Epithelial cell of proximal tubule (primary cell): ENCODE measurements around the gene OLFML3. TPM values are rescaled to one million over a fixed set of nuclear protein-coding genes. Genes with fewer than 3 reads are reported as not detected.

Source experiments
- DNase-seq: peaks from one replicate; pipeline ENCODE4 v3.0.0-alpha.2; 2011; ENCODE audit warnings: low read depth
- H3K4me3 ChIP-seq: 2 replicates; pipeline ENCODE4 v1.5.1; 2011; ENCODE audit warnings: low read depth, mild to moderate bottlenecking, low read length
- CTCF ChIP-seq: conservative IDR thresholded peaks from 2 replicates; pipeline ENCODE4 v1.5.1; 2012; ENCODE audit warnings: low read depth, mild to moderate bottlenecking, low read length
- total RNA-seq: library from RNA; depleted of rRNA; stranded (reverse); fragments of >200 nt; gene quantifications from 2 replicates; pipeline ENCODE4 v1.2.3, GENCODE V29; 2015

The OLFML3 gene
- total RNA-seq, 1 donor from 2014 or later, result 0.12 TPM

DNA sequence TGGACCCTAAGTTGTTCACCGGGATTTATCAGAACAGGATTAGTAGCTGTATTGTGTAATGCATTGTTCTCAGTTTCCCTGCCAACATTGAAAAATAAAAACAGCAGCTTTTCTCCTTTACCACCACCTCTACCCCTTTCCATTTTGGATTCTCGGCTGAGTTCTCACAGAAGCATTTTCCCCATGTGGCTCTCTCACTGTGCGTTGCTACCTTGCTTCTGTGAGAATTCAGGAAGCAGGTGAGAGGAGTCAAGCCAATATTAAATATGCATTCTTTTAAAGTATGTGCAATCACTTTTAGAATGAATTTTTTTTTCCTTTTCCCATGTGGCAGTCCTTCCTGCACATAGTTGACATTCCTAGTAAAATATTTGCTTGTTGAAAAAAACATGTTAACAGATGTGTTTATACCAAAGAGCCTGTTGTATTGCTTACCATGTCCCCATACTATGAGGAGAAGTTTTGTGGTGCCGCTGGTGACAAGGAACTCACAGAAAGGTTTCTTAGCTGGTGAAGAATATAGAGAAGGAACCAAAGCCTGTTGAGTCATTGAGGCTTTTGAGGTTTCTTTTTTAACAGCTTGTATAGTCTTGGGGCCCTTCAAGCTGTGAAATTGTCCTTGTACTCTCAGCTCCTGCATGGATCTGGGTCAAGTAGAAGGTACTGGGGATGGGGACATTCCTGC, 3.9 kb upstream of the OLFML3 start:
- DNase-seq, result no peak
- no peak for TF ChIP-seq CTCF
- H3K4me3 ChIP-seq, result no peak overlapping the region

GRCh38 chr1:113976609-113977278, 2.5 kb upstream of the OLFML3 start:
- TF ChIP-seq CTCF, result peak; percentile 62
- no peak overlapping the region for H3K4me3 ChIP-seq
- peak; percentile 50 for DNase-seq

GRCh38 chr1:113977906-113978305, 1.4 kb upstream of the OLFML3 start:
- no peak for TF ChIP-seq CTCF
- no peak for DNase-seq

GRCh38 chr1:113980110-113980509, 836 bp downstream of the OLFML3 start:
- no peak for TF ChIP-seq CTCF
- no peak overlapping the region for H3K4me3 ChIP-seq
- no peak for DNase-seq

More at GRCh38 chr1:113977906-113978305, 1.4 kb upstream of the OLFML3 start:
- no peak overlapping the region for H3K4me3 ChIP-seq

- no peak for DNase-seq
- TF ChIP-seq CTCF, result no peak
- H3K4me3 ChIP-seq, result no peak overlapping the region
These were observed 3.0 kb downstream of the OLFML3 start for GRCh38 chr1:113981962-113982931.

- no peak for TF ChIP-seq CTCF
- DNase-seq, result no peak
- H3K4me3 ChIP-seq, result no peak overlapping the region
These were observed 3.7 kb downstream of the OLFML3 start for GRCh38 chr1:113982949-113983348.
